Loucy (cell line): ENCODE measurements around the gene KLHDC4.

Source experiments
- CTCF ChIP-seq: fragments of 200-600 bp; sonication (generic); conservative IDR thresholded peaks from 2 replicates; pipeline ENCODE4 v1.5.1; 2014; ENCODE audit warnings: mild to moderate bottlenecking, antibody characterized with exemption, low read length
- EZH2phosphoT487 ChIP-seq: fragments of 200-600 bp; IDR thresholded peaks from 2 replicates; pipeline ENCODE4 v1.6.1; 2018; ENCODE audit warnings: antibody characterized with exemption, mild to moderate bottlenecking, moderate library complexity, borderline replicate concordance

- TF ChIP-seq CTCF (no peak), EZH2phosphoT487 (no peak)
Observed at GRCh38 chr16:87666919-87667318, 98.9 kb downstream of the KLHDC4 start.
